WI38 (cell line): ENCODE results near the gene IKZF3.

Source experiments
- H3K4me3 ChIP-seq: 2 replicates; pipeline ENCODE4 v1.5.1; 2011; ENCODE audit warnings: low read depth, mild to moderate bottlenecking, control low read depth, low read length
- CTCF ChIP-seq: IDR thresholded peaks from 2 replicates; pipeline ENCODE4 v1.5.1; 2012; ENCODE audit warnings: low read depth, mild to moderate bottlenecking, control low read depth, low read length

The IKZF3 gene

GRCh38 chr17:39745335-39746144, 118.6 kb downstream of the IKZF3 start:
- no peak overlapping the region for H3K4me3 ChIP-seq
- no peak for TF ChIP-seq CTCF

GRCh38 chr17:39744836-39745215, 119.3 kb downstream of the IKZF3 start:
- no peak for TF ChIP-seq CTCF

GRCh38 chr17:39744075-39744835, 119.9 kb downstream of the IKZF3 start:
- no peak overlapping the region for H3K4me3 ChIP-seq
- no peak for TF ChIP-seq CTCF

More at GRCh38 chr17:39744836-39745215, 119.3 kb downstream of the IKZF3 start:
- no peak overlapping the region for H3K4me3 ChIP-seq

GRCh38 chr17:39742856-39743436, 121.2 kb downstream of the IKZF3 start:
- TF ChIP-seq CTCF, result no peak
- H3K4me3 ChIP-seq, result no peak overlapping the region

GRCh38 chr17:39742126-39742855, 121.8 kb downstream of the IKZF3 start:
- no peak for TF ChIP-seq CTCF

GRCh38 chr17:39740357-39741111, 123.6 kb downstream of the IKZF3 start:
- TF ChIP-seq CTCF, result no peak
- no peak overlapping the region for H3K4me3 ChIP-seq

More at GRCh38 chr17:39742126-39742855, 121.8 kb downstream of the IKZF3 start:
- no peak overlapping the region for H3K4me3 ChIP-seq
